HepG2 (cell line): Measurements from ENCODE around the gene NOSIP. TPM values are rescaled to one million over a fixed set of nuclear protein-coding genes. Genes with fewer than 3 reads are reported as not detected.

Experiments used
- AGO2 ChIP-seq: fragments of 200-400 bp; formaldehyde crosslinking; optimal IDR thresholded peaks from 2 replicates; pipeline ENCODE3; 2017; ENCODE audit warnings: mild to moderate bottlenecking, low read depth, low read length, moderate library complexity
- ATF4 ChIP-seq, 2 experiments: fragments of 450-650 bp in 1 of 2; sonication (generic) in 1 of 2; formaldehyde crosslinking; IDR thresholded peaks; 2 replicates each; pipeline versions ENCODE4 v1.5.0 to v1.8.0; 2020 to 2022; ENCODE audit warnings: mild to moderate bottlenecking in 1 of 2, missing genetic modification reagents in 1 of 2
- BHLHE40 ChIP-seq: IDR thresholded peaks from 2 replicates; pipeline ENCODE4 v1.6.1; 2011; ENCODE audit warnings: low read length, improper control_type of control experiment
- CBX2 ChIP-seq, 2 experiments: fragments of 200-600 bp in 1 of 2; sonication (generic); formaldehyde crosslinking in 1 of 2; IDR thresholded peaks; 2 replicates each; pipeline versions ENCODE4 v1.7.0 to v1.8.1; 2018 to 2022; ENCODE audit warnings: low read depth in 2 of 2, low read length in 1 of 2, mild to moderate bottlenecking in 1 of 2, missing genetic modification reagents in 1 of 2
- JUN ChIP-seq: sonication (generic); formaldehyde crosslinking; IDR thresholded peaks from 2 replicates; pipeline ENCODE4 v1.4.0; 2020; ENCODE audit warnings: mild to moderate bottlenecking, missing genetic modification reagents
- KLF12 ChIP-seq: sonication (generic); formaldehyde crosslinking; IDR thresholded peaks from 2 replicates; pipeline ENCODE4 v1.4.0; 2020; ENCODE audit warnings: missing genetic modification reagents, borderline replicate concordance
- KLF6 ChIP-seq: IDR thresholded peaks from 2 replicates; pipeline ENCODE4 v1.8.0; 2016; ENCODE audit warnings: missing biosample characterization, missing genetic modification reagents
- MTF1 ChIP-seq: sonication (generic); formaldehyde crosslinking; IDR thresholded peaks from 2 replicates; pipeline ENCODE4 v1.5.0; 2020; ENCODE audit warnings: missing genetic modification reagents
- NR1H2 ChIP-seq: sonication (generic); formaldehyde crosslinking; IDR thresholded peaks from 2 replicates; pipeline ENCODE4 v1.8.1; 2022; ENCODE audit warnings: low read depth, missing genetic modification reagents, borderline replicate concordance
- PAXIP1 ChIP-seq: sonication (generic); formaldehyde crosslinking; conservative IDR thresholded peaks from 2 replicates; pipeline ENCODE4 v1.4.0; 2020; ENCODE audit warnings: mild to moderate bottlenecking, missing genetic modification reagents, moderate library complexity
- ZBTB33 ChIP-seq: sonication (generic); formaldehyde crosslinking; IDR thresholded peaks from 2 replicates; pipeline ENCODE4 v1.4.0; 2020; ENCODE audit warnings: missing genetic modification reagents
- ZBTB43 ChIP-seq: sonication (generic); formaldehyde crosslinking; conservative IDR thresholded peaks from 2 replicates; pipeline ENCODE4 v1.4.0; 2020; ENCODE audit warnings: missing genetic modification reagents
- ZGPAT ChIP-seq: IDR thresholded peaks from 2 replicates; pipeline ENCODE4 v1.6.1; 2016; ENCODE audit warnings: mild to moderate bottlenecking
- ZNF180 ChIP-seq: sonication (generic); formaldehyde crosslinking; IDR thresholded peaks from 2 replicates; pipeline ENCODE4 v1.4.0; 2020; ENCODE audit warnings: low read depth, missing genetic modification reagents, borderline replicate concordance
- ZNF264 ChIP-seq: sonication (generic); formaldehyde crosslinking; IDR thresholded peaks from 2 replicates; pipeline ENCODE4 v1.4.0; 2020; ENCODE audit warnings: missing genetic modification reagents
- ZNF343 ChIP-seq: sonication (generic); formaldehyde crosslinking; IDR thresholded peaks from 2 replicates; pipeline ENCODE4 v1.4.0; 2020; ENCODE audit warnings: mild to moderate bottlenecking, missing genetic modification reagents
- ZNF569 ChIP-seq: sonication (generic); formaldehyde crosslinking; IDR thresholded peaks from 2 replicates; pipeline ENCODE4 v1.5.0; 2020; ENCODE audit warnings: mild to moderate bottlenecking, missing genetic modification reagents, moderate library complexity, borderline replicate concordance
- polyA plus RNA-seq, 8 experiments: library from polyadenylated mRNA; depleted of rRNA in 3 of 8; stranded (reverse) in 7 of 8; unstranded in 1 of 8; fragments of >200 nt; fragmentation: Illumina TruSeq in 4 of 8; extraction: Trizol in 4 of 8; gene quantifications; 2 replicates each; pipeline versions ENCODE4 v1.2.1 to v1.2.3, GENCODE V29; 2011 to 2016; ENCODE audit warnings: low read depth in 4 of 8, missing spikeins in 1 of 8, mixed read lengths in 1 of 8; ENCODE audit not compliant: insufficient read depth in 1 of 8
- total RNA-seq, 5 experiments: library from RNA; depleted of rRNA; stranded (reverse); fragments of >200 nt; fragmentation: Illumina TruSeq; extraction: Trizol; gene quantifications; 2 replicates each; pipeline ENCODE4 v1.2.3, GENCODE V29; 2016; ENCODE audit warnings: low read depth in 1 of 5
- TF ChIP-seq, protein P1 (sequence below): sonication (generic); formaldehyde crosslinking; IDR thresholded peaks from 2 replicates; pipeline ENCODE4 v1.8.0; 2022; ENCODE audit warnings: mild to moderate bottlenecking, missing genetic modification reagents, borderline replicate concordance

The NOSIP gene
- total and polyA plus RNA-seq, 2 of the 13 experiments (the other 11 are each of a cell fraction or from before 2014, with no cell fraction given): 54.3 to 78.0 TPM

DNA sequence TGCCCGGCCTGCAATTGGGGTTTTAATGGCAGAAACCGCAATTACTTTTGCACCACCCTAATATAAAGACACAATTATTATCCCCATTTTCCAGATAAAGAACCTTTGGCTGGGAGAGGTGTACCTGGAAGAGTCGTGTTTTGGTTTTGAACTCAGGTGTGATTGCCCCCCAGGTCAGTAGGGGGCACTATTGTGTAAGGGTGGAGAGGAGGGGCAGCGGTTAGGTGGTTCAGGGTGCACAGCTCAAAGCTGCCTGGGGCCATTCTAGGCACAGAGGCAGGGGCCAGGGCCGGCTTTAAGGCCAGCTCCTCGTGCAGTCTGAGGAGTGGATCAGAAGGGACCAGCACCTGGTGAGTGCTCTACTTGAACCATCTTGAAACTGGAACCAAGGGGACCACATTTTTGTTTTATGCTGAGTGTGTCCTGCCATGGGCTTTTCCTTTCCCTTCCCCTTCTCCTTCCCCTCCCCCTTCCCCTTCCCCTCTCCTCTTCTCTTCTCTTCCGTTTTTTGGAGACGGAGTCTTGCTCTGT is 73.7 kb downstream of the NOSIP start (continued):
- TF ChIP-seq ZBTB33 (CRISPR knock-in tag) (peak; percentile 24; the same call in 1 of the 2 replicates), ZNF264 (CRISPR knock-in tag) (no peak), ZNF569 (CRISPR knock-in tag) (no peak), ZNF180 (CRISPR knock-in tag) (no peak), ZGPAT (CRISPR knock-in tag) (peak; percentile 55), NR1H2 (no peak), CBX2 (IDR thresholded peaks at IDR 0.05; ENCODE audit: low read depth, low read length) (no peak), CBX2 (CRISPR knock-in tag; IDR thresholded peaks at IDR 0.05; ENCODE audit: low read depth) (no peak), ATF4 (CRISPR knock-in tag; IDR thresholded peaks at IDR 0.05) (no peak), PAXIP1 (CRISPR knock-in tag) (no peak), ZNF343 (no peak), KLF6 (CRISPR knock-in tag) (no peak), BHLHE40 (no peak), ZBTB43 (CRISPR knock-in tag) (no peak), JUN (CRISPR knock-in tag) (no peak), MTF1 (CRISPR knock-in tag) (no peak), AGO2 (no peak), KLF12 (CRISPR knock-in tag) (no peak)
- TF ChIP-seq, protein P1, sequence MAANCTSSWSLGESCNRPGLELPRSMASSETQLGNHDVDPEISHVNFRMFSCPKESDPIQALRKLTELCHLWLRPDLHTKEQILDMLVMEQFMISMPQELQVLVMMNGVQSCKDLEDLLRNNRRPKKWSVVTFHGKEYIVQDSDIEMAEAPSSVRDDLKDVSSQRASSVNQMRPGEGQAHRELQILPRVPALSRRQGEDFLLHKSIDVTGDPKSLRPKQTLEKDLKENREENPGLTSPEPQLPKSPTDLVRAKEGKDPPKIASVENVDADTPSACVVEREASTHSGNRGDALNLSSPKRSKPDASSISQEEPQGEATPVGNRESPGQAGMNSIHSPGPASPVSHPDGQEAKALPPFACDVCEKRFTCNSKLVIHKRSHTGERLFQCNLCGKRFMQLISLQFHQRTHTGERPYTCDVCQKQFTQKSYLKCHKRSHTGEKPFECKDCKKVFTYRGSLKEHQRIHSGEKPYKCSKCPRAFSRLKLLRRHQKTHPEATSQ (CRISPR knock-in tag): no peak
